Measurements from ENCODE around the gene CSMD2. TPM values are rescaled to one million over a fixed set of nuclear protein-coding genes. Genes with fewer than 3 reads are reported as not detected.

Gene CSMD2
- total RNA-seq, 2 donors from 2014 or later: 0.62 to 2.8 TPM

- no peak overlapping the region for H3K4me3 Mint-ChIP-seq
- no peak overlapping the region for H3K27ac ChIP-seq (ENCODE audit: low read depth, low read length)
- no peaks in the 10 kb centered on the region for H3K36me3 Mint-ChIP-seq (ENCODE audit: low read depth)
Observed at GRCh38 chr1:34075576-34075975, 89.5 kb downstream of the CSMD2 start.

DNA sequence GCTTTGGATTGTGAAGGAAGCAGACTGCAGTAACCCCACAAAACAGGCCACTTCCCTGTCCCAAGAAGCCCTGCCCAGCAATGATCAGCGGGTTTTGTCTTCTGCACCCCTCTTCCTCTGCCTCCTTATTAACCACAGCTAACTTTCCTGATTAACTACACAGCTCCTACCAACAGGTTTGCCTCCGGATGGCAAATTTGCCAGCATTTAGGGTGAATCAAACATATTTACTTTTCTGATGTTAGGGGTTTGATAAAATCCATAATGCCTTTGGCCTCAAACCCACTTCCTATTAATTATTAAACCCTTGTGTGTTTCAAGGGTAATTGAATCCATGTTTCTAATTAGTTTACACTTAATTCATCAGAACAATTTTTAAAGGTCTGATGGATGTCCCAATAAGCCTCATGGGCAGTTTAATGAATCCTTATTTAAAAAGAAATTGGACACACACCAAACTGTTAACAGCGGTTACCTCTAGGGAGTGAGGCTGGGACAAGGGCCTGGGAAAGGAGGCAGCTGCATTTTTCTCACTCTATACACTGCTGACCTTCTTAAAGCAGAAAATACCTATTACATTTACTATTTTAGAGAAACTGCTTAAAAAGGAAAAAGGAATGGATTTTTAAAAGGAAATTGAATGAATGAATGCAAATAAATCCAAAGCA is 91.9 kb downstream of the CSMD2 start:
- no peak overlapping the region for H3K27ac ChIP-seq (ENCODE audit: low read depth, low read length)
- H3K9ac ChIP-seq (ENCODE audit: extremely low read depth, low read length, poor library complexity, severe bottlenecking): no peak overlapping the region
- peaks cover 9% of the 10 kb centered on the region for H3K9me3 Mint-ChIP-seq
- no peaks in the 10 kb centered on the region for H3K4me1 ChIP-seq (ENCODE audit: control insufficient read depth, insufficient read depth, low read length)
- no peaks in the 10 kb centered on the region for H3K36me3 ChIP-seq (ENCODE audit: control insufficient read depth, insufficient read depth, low read length)
- H3K4me3 Mint-ChIP-seq: no peak overlapping the region
- H3K4me3 ChIP-seq (ENCODE audit: low read length): no peak overlapping the region
- no peaks in the 10 kb centered on the region for H3K27me3 ChIP-seq (ENCODE audit: control insufficient read depth, insufficient read depth, low read length, poor library complexity, severe bottlenecking)
- 73 to 86% methylated on average over 2 to 3 of the region's 3 CpGs for WGBS, 2 experiments (ENCODE audit: insufficient coverage in 1 of 2, insufficient read length in 1 of 2)
- peaks cover 6% of the 10 kb centered on the region for H3K4me1 Mint-ChIP-seq
- no peak overlapping the region for H3K27ac Mint-ChIP-seq
- TF ChIP-seq, protein P1, sequence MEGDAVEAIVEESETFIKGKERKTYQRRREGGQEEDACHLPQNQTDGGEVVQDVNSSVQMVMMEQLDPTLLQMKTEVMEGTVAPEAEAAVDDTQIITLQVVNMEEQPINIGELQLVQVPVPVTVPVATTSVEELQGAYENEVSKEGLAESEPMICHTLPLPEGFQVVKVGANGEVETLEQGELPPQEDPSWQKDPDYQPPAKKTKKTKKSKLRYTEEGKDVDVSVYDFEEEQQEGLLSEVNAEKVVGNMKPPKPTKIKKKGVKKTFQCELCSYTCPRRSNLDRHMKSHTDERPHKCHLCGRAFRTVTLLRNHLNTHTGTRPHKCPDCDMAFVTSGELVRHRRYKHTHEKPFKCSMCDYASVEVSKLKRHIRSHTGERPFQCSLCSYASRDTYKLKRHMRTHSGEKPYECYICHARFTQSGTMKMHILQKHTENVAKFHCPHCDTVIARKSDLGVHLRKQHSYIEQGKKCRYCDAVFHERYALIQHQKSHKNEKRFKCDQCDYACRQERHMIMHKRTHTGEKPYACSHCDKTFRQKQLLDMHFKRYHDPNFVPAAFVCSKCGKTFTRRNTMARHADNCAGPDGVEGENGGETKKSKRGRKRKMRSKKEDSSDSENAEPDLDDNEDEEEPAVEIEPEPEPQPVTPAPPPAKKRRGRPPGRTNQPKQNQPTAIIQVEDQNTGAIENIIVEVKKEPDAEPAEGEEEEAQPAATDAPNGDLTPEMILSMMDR (conservative IDR thresholded peaks at IDR 0.05): no peak
- H3K9me3 ChIP-seq (ENCODE audit: control insufficient read depth, low read length): peaks cover 8% of the 10 kb centered on the region
- H3K36me3 Mint-ChIP-seq (ENCODE audit: low read depth): peaks cover 4% of the 10 kb centered on the region
- peaks cover 2% of the 10 kb centered on the region for H3K27me3 Mint-ChIP-seq (ENCODE audit: insufficient read depth)
- DNase-seq: no peak

More at GRCh38 chr1:34075576-34075975, 89.5 kb downstream of the CSMD2 start:
- Mint-ChIP-seq H3K9me3 (peaks cover 9% of the 10 kb centered on the region), H3K27ac (no peak overlapping the region), H3K27me3 (ENCODE audit: insufficient read depth) (peaks cover 2% of the 10 kb centered on the region), H3K4me1 (peaks cover 2% of the 10 kb centered on the region)
- TF ChIP-seq, protein P1 (conservative IDR thresholded peaks at IDR 0.05): no peak
- Histone ChIP-seq H3K27me3 (ENCODE audit: control insufficient read depth, insufficient read depth, low read length, poor library complexity, severe bottlenecking) (no peaks in the 10 kb centered on the region), H3K9ac (ENCODE audit: extremely low read depth, low read length, poor library complexity, severe bottlenecking) (no peak overlapping the region), H3K36me3 (ENCODE audit: control insufficient read depth, insufficient read depth, low read length) (no peaks in the 10 kb centered on the region), H3K4me3 (ENCODE audit: low read length) (no peak overlapping the region), H3K4me1 (ENCODE audit: control insufficient read depth, insufficient read depth, low read length) (no peaks in the 10 kb centered on the region), H3K9me3 (ENCODE audit: control insufficient read depth, low read length) (no peaks in the 10 kb centered on the region)
- 86 to 92% methylated on average over 5 to 7 of the region's 7 CpGs for WGBS, 2 experiments (ENCODE audit: insufficient coverage in 1 of 2, insufficient read length in 1 of 2)
- no peak for DNase-seq

GRCh38 chr1:34070201-34070836 is 94.7 kb downstream of the CSMD2 start:
- 85 to 100% methylated on average over 1 to 5 of the region's 5 CpGs for WGBS, 2 experiments (ENCODE audit: insufficient coverage in 1 of 2, insufficient read length in 1 of 2)
- Histone ChIP-seq H3K9ac (ENCODE audit: extremely low read depth, low read length, poor library complexity, severe bottlenecking) (no peak overlapping the region), H3K27ac (ENCODE audit: low read depth, low read length) (no peak overlapping the region), H3K27me3 (ENCODE audit: control insufficient read depth, insufficient read depth, low read length, poor library complexity, severe bottlenecking) (no peaks in the 10 kb centered on the region), H3K4me3 (ENCODE audit: low read length) (no peak overlapping the region), H3K4me1 (ENCODE audit: control insufficient read depth, insufficient read depth, low read length) (no peaks in the 10 kb centered on the region), H3K36me3 (ENCODE audit: control insufficient read depth, insufficient read depth, low read length) (no peaks in the 10 kb centered on the region), H3K9me3 (ENCODE audit: control insufficient read depth, low read length) (peaks cover 10% of the 10 kb centered on the region)
- Mint-ChIP-seq H3K4me3 (no peak overlapping the region), H3K36me3 (ENCODE audit: low read depth) (peaks cover 4% of the 10 kb centered on the region), H3K27me3 (ENCODE audit: insufficient read depth) (peaks cover 2% of the 10 kb centered on the region), H3K27ac (no peak overlapping the region), H3K9me3 (peaks cover 15% of the 10 kb centered on the region), H3K4me1 (peaks cover 6% of the 10 kb centered on the region)
- TF ChIP-seq, protein P1 (conservative IDR thresholded peaks at IDR 0.05): no peak
- DNase-seq: no peak
